ENCODE data around the gene COX8A.

DNA sequence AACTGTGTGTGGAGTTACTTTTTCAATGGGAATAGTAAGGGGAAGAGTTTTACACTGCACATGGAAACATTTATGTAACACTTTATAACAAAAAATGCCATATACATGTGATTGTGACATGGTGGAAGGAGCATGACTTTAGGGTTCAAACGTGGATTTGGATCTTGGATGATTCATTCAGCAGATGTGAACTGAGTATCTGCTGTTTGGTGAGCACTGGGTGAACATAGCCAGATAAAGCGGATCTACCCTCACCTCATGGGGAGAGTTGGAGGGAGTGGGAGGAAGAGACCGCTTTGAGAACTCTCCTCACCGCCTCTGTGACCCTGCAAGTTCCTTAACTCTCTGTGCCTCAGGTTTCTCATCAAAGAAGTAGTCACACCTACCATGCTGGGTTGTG is 32.5 kb upstream of the COX8A start:
- TF ChIP-seq, protein P1, sequence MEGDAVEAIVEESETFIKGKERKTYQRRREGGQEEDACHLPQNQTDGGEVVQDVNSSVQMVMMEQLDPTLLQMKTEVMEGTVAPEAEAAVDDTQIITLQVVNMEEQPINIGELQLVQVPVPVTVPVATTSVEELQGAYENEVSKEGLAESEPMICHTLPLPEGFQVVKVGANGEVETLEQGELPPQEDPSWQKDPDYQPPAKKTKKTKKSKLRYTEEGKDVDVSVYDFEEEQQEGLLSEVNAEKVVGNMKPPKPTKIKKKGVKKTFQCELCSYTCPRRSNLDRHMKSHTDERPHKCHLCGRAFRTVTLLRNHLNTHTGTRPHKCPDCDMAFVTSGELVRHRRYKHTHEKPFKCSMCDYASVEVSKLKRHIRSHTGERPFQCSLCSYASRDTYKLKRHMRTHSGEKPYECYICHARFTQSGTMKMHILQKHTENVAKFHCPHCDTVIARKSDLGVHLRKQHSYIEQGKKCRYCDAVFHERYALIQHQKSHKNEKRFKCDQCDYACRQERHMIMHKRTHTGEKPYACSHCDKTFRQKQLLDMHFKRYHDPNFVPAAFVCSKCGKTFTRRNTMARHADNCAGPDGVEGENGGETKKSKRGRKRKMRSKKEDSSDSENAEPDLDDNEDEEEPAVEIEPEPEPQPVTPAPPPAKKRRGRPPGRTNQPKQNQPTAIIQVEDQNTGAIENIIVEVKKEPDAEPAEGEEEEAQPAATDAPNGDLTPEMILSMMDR (conservative IDR thresholded peaks at IDR 0.05; ENCODE audit: low read depth, low read length): no peak
- TF ChIP-seq EZH2 (IDR thresholded peaks at IDR 0.05; ENCODE audit: low read length, unreplicated experiment) (no peak), EZH2phosphoT487 (IDR thresholded peaks at IDR 0.05; ENCODE audit: borderline replicate concordance, low read length) (no peak)

Measured in PC-3 (cell line).